H1 (cell line): ENCODE results near the gene NEDD4L. TPM values are rescaled to one million over a fixed set of nuclear protein-coding genes. Genes with fewer than 3 reads are reported as not detected.

ENCODE experiments used
- BCL11A ChIP-seq, 2 experiments: IDR thresholded peaks; one replicate each; pipeline ENCODE4 v1.6.1; 2011; ENCODE audit warnings: low read depth in 2 of 2, low read length in 2 of 2, mild to moderate bottlenecking in 2 of 2
- CHD1 ChIP-seq: IDR thresholded peaks from 2 replicates; pipeline ENCODE4 v1.6.1; 2012; ENCODE audit warnings: low read depth, low read length, improper control_type of control experiment
- TAF7 ChIP-seq: optimal IDR thresholded peaks from 2 replicates; pipeline ENCODE3; 2011; ENCODE audit warnings: low read depth, mild to moderate bottlenecking, inconsistent platforms, low read length, moderate library complexity, borderline replicate concordance
- polyA plus RNA-seq, 7 experiments: library from polyadenylated mRNA; depleted of rRNA in 3 of 7; stranded (reverse) in 5 of 7; unstranded in 2 of 7; fragments of >200 nt in 5 of 7; fragments of 200-250 nt in 2 of 7; gene quantifications; 1 replicate in 5 of 7; 2 replicates in 1 of 7; 4 replicates in 1 of 7; pipeline versions ENCODE4 v1.2.1 to v1.2.3, GENCODE V29; 2011 to 2013; ENCODE audit warnings: missing spikeins in 2 of 7, mixed read lengths in 2 of 7
- total RNA-seq: library from RNA; stranded (reverse); fragmentation: NEBNext Ultra II Directional; extraction: Animal tissue kit (Norgen Biotek cat#: 25700); gene quantifications from 2 replicates; pipeline ENCODE4 v1.2.1, GENCODE V29; 2021

NEDD4L gene
- total and polyA plus RNA-seq, 2 of the 8 experiments (the other 6 are each of a cell fraction or from before 2014, with no cell fraction given), result 37.3 to 69.8 TPM

DNA sequence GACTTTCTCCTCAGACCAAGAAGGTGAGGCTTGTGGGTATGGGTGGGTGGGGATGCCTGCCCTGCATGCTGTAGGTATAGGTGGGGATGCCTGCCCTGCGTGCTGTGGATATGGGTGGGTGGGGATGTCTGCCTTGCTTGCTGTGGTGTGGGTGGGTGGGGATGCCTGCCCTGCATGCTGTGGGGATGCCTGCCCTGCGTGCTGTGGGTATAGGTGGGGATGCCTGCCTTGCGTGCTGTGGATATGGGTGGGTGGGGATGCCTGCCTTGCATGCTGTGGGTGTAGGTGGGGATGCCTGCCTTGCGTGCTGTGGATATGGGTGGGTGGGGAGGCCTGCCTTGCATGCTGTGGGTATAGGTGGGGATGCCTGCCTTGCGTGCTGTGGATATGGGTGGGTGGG is 278.4 kb downstream of the NEDD4L start (continued):
- TF ChIP-seq CHD1, result no peak
- TF ChIP-seq TAF7, result no peak
- no peak for TF ChIP-seq BCL11A (IDR thresholded peaks at IDR 0.05; ENCODE audit: low read depth in 2 of 2, low read length in 2 of 2)
- TF ChIP-seq, all 59 proteins: peak for 0
